CD4-positive, alpha-beta T cell treated with Interleukin-6 at 100 ng/mL for 8 hours (primary cell): ENCODE results near the gene ARMH1.
A peak's percentile ranks its signal among the peaks of the same experiment; 100 is the strongest.
"Not testable (repeated sequence)": the region's sequence is repeated elsewhere in the genome, so short reads cannot be mapped to it uniquely, and the experiment has no call there.

Experiments
- DNase-seq: peaks from one replicate; pipeline ENCODE4 v3.0.0-alpha.2; 2020; ENCODE audit warnings: mixed read lengths, low spot score

Gene ARMH1

GRCh38 chr1:44644806-44645205, 29.7 kb upstream of the ARMH1 start:
- no peak for DNase-seq

DNA sequence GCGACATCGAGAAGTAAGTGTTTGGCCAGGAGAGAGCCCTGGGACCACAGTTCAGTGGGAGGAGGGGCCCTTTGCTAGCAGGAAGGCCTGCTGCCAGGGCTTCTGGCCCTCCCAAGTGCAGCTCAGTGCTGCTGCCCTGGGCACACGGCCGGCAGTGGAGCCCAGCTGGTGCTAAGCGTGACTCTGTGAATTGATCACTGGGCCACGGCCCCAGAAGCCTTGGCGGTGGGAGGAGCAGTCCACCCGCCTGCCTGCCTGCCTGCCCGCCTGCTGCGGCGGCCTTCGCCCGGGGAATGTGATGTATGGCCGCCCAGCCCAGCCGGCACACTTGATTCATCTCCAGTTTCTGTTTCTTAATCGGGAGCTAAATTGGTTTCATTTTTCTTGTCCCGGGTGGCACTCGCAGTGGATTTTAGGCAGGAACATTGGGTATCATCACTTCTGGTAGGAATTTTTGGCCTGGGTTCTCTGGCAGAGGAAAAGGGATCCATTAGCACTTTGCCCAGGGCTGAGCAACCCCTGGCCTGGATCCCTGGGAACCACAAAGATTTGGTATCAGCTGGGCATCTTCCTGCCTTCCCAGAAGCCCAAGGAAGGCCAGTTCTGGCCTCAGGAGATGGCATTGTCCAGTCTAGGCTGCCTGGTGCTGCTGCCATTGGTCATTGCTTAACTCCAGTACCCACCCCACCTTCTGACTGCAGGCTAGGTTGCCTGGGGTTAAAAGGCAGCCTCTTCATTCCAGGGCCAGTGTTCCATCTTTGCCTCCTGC, 28.9 kb upstream of the ARMH1 start:
- no peak for DNase-seq

GRCh38 chr1:44646261-44647110, 28.0 kb upstream of the ARMH1 start:
- DNase-seq, result no peak

DNA sequence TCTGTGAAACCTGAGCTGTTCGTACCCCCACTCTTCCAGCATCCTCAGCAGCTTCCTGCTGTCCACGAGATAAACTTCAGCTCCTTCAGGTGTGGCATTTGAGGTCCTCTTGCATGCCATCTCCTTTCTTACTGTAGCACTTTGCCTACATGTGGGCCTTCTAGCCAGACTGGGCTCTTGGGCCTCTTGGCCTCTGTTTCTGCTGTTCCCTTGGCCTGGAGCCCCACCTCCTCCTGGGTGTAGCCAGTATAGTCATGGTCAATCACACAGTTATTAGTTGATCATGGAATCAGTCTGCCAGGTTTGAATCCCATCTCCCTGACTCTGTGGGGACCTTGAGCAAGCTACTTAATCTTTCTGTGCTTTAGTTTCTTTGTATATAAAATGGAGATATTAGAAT, 26.6 kb upstream of the ARMH1 start:
- no peak for DNase-seq

DNA sequence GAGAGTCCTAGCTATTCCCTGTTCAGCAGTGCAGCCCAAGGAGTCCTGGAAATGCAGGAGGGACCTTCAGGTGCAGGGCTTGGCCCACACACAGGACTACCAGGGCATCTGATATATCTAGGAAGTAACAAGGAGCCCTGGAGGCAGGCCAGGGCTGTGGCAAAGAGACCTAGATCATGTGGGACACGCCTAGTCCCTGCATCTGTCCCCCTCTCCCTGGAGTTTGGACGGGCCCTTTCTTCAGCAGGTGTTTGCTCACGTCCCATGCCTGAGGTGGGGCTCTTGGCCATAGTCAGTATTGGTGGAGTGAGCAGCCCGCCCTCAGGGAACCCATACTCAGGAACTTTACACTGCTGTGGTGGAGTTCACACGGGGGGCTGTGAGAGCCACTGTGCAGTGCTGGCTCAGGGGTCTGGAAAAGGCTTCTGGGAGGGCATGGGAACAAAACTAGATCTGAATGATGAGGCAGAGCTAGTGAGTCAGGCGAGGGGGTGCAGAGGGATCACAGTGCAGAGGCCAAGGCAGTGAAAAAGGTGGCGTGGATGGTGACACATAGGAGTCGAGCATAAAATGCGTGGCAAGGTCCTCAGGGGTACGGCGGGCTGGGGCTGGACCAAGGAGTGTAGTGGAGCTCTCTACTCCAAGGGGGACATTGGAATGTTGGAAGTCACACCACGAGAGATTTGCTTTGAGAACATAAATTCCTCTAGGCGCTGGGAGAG, 25.8 kb upstream of the ARMH1 start:
- DNase-seq, result no peak

- DNase-seq, result no peak
Observed at GRCh38 chr1:44649788-44650158, 24.7 kb upstream of the ARMH1 start.

- DNase-seq, result no peak
Observed at GRCh38 chr1:44650159-44650831, 24.2 kb upstream of the ARMH1 start.

GRCh38 chr1:44651069-44651468, 23.4 kb upstream of the ARMH1 start:
- no peak for DNase-seq

DNA sequence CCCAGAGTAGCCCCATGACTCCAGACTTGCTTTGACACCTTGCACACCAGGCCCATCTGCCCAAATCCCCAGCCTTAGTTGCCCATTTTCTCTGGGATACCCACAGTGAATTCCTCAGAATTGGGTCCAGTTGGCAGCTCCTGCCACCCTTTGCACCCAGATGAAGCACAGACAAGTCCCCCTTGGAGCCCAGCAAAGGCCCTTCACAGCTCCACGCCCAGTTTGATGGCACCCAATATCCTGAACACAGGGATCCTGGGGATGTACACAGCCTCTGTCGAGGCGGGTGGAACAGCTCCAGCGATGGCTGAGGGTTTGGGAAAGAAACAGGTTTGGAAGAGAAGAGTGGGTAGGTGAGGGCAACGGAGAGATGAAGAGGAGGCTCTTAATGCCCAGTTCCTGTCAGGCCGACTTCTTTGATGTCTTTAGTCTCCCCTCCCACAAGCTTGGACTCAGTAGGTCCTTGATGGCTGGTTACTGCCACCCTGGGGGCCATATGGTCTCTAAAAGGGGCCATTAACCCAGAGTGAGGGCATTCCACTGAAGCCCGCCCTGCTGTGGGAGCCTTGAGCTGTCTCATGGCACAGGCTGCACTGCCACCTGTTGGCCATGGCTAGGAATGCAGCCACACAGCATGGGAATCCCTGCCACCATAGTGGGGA, 21.9 kb upstream of the ARMH1 start:
- DNase-seq, result peak; percentile 70

DNA sequence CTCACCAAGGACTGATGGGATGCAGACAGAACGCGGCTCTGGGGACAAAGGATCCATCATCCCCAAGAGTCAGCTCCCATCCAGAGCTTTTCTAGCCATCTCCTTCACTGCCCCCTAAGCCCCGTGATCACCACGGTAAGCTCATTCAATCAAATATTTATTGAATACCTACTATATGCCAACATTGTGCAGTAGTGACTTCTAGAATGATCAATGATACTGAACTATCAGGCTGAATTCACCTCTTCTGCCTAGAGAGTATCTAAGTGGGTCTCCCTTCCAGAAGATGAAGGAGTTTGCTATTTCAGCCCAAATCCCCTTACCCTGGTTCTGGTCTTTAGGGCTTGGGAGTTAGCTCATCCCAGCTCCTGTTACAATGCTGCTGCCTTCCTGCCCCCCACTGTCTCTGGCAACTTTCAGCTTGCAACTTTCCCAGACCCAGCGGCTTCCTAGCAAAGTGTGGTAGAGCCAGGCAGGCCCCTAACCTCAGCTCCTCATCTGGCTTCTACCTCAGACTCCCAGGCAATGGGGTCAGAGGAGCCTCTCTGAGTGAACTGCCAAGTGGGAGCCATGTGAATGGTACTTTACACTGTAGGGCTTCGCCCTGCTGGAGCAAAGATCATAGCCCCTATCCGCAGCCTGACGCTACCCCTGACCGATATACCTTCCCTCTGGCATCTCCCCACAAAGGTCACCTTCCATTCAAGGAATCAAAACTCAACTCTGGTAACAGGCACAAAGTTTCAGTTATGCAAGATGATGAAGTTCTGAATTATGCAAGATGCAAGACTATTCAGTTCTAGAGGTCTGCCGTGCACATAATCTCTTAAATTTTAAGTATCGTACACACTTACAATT, 21.2 kb upstream of the ARMH1 start:
- no peak for DNase-seq

GRCh38 chr1:44654621-44655187, 19.8 kb upstream of the ARMH1 start:
- no peak for DNase-seq

DNA sequence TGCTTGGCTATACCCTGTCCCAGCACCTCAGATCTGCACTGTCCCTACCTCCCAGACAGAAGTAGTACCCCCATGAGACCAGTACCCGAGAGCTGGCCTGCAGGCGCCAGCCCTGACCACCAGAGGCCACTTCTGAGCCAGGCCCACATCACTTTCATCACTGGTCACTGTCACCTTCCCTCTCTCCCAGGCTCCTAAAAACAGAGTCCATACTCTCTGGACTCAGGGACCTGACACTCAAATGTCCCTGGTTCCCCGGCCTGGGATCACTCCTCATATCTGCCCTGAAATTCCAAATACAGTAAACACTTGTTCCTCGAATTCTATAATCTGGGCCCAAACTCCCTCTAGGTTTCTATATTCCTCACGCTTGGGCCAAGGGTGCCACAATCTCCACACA, 18.9 kb upstream of the ARMH1 start:
- DNase-seq, result no peak

DNA sequence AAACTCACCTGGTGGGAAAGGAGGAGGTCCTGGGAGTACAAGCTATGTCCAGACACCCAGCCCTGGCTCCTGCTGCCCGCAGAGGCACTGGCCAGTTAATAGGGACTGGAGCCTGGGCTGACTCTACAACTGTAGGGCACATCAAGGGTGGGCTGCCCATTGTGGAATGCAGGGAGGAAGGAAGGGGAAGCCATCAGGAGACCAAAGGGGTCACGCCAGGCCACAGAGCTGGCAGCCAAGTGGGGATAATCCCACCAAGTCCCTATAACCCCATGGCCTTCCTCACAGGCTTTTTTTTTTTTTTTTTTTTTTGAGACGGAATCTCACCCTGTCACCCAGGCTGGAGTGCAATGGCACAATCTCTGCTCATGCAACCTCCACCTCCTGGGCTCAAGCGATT, 14.9 kb upstream of the ARMH1 start:
- DNase-seq, result no peak

GRCh38 chr1:44660176-44660575, 14.3 kb upstream of the ARMH1 start:
- DNase-seq, result no peak

GRCh38 chr1:44661781-44662682, 12.5 kb upstream of the ARMH1 start:
- no peak for DNase-seq

DNA sequence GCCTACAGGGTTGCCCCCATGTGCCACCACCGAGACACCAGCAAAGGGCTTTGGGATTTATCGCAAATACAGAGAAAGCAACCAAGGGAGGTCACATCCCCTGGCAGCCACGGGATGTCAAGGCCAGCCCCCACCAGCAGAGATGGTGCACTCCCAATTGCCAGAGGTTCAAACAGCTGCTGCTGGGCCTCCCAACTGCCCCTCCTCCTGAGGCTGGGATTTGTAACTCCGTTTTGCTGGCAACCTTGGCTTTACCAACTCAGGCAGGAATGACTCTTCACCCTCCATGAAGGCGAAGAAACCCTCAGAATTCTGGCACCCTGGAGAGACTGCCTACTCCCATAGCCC, 11.9 kb upstream of the ARMH1 start:
- no peak for DNase-seq

DNA sequence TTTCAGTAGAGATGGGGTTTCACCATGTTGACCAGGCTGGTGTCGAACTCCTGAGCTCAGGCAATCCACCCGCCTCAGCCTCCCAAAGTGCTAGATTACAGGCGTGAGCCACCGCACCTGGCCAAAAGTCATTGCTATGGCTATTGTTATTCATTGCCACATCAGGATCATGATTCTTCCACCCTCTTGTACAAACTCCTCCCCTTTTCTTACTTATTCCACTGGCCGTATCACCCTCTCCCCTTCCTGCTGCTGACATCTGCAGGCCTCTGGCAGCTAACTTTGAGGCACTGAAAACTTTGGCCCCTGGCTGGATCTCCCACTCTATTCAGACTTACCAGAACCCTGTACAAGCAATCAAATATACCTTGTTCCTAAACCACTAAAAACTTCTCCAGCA, 11.1 kb upstream of the ARMH1 start:
- DNase-seq, result no peak

DNA sequence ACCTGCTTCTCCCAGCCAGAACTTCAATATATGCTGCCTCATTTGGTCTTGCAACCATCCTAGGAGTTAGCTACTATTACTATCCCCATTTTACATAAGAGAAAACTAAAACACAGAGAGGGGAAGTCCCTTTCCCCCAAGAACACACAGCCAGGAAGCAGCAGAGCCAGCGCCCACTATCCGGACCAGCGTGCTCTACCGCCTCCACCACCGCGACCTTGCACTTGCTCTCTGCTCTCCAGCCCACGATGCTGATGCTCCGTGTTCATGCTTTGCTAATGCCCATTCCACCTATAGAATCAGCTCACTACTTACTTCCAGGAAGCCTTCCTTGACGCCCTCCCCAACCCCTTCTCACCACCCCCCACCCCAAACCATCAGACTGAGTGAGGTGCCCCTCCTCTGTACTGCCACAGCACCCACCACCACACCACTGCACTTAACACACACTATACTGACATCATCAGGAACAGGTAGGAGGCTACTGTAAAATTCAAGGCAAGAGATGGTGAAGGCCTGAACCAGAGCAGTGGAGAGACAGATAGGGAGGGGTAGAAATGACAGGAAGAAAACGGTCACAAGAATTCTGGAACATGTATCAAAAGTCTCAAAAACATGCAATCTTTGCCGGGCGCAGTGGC, 9.7 kb upstream of the ARMH1 start:
- no peak for DNase-seq

- not testable (repeated sequence) for DNase-seq
Observed at GRCh38 chr1:44666719-44667118, 7.8 kb upstream of the ARMH1 start.
